DMS114 treated with DMSO at 0.1 percent for 48 hours (cell line): ENCODE measurements around the gene LMAN2.
A peak's percentile ranks its signal among the peaks of the same experiment; 100 is the strongest.

Experiments
- DNase-seq: peaks from one replicate; lab custom pipeline; 2025; ENCODE audit not compliant: unreplicated experiment; lab: John Stamatoyannopoulos, UW

The LMAN2 gene

GRCh38 chr5:177328545-177329231, 22.8 kb downstream of the LMAN2 start:
- no peak for DNase-seq

GRCh38 chr5:177327539-177328522, 23.6 kb downstream of the LMAN2 start:
- no peak for DNase-seq

GRCh38 chr5:177325868-177326381, 25.5 kb downstream of the LMAN2 start:
- no peak for DNase-seq

- no peak for DNase-seq
Measured at GRCh38 chr5:177320879-177321278, 30.6 kb downstream of the LMAN2 start.

- DNase-seq: no peak
Measured at GRCh38 chr5:177319913-177320588, 31.4 kb downstream of the LMAN2 start.

GRCh38 chr5:177317959-177318377, 33.5 kb downstream of the LMAN2 start:
- peak; percentile 55 for DNase-seq

- no peak for DNase-seq
Measured at GRCh38 chr5:177316005-177316404, 35.5 kb downstream of the LMAN2 start.

- no peak for DNase-seq
Measured at GRCh38 chr5:177315411-177315810, 36.1 kb downstream of the LMAN2 start.

GRCh38 chr5:177314376-177315342, 36.8 kb downstream of the LMAN2 start:
- no peak for DNase-seq

- no peak for DNase-seq
Measured at GRCh38 chr5:177313561-177314259, 37.8 kb downstream of the LMAN2 start.

GRCh38 chr5:177312649-177313181, 38.8 kb downstream of the LMAN2 start:
- DNase-seq: no peak

GRCh38 chr5:177311723-177312648, 39.5 kb downstream of the LMAN2 start, which contains the start of gene MXD3:
Gene MXD3, minus strand, starts transcription at chr5:177311898. Its CDS starts 68 bp downstream, at chr5:177311830.
- DNase-seq: peak; percentile 96

GRCh38 chr5:177311392-177311722, 40.1 kb downstream of the LMAN2 start:
- DNase-seq: no peak

- DNase-seq: no peak
Measured at GRCh38 chr5:177310757-177311391, 40.6 kb downstream of the LMAN2 start.

GRCh38 chr5:177310332-177310731, 41.1 kb downstream of the LMAN2 start:
- no peak for DNase-seq

GRCh38 chr5:177309351-177310191, 41.9 kb downstream of the LMAN2 start:
- peak; percentile 38 for DNase-seq

GRCh38 chr5:177308740-177309139, 42.7 kb downstream of the LMAN2 start:
- DNase-seq: no peak
